Esophagus squamous epithelium (tissue), 4 donors: ENCODE measurements around the gene TBC1D3B.

ENCODE experiments used
- CTCF ChIP-seq, 6 experiments: fragments of 450-650 bp in 4 of 6; fragments of 200-600 bp in 2 of 6; sonication (generic) in 2 of 6; IDR thresholded peaks; one replicate each; pipeline ENCODE4 v1.5.1; 2016 to 2019; ENCODE audit warnings: antibody characterized with exemption in 6 of 6, mild to moderate bottlenecking in 4 of 6, moderate library complexity in 4 of 6
- POLR2A ChIP-seq, 4 donors: fragments of 450-650 bp; IDR thresholded peaks; one replicate each; pipeline ENCODE4 v1.6.1; 2017; ENCODE audit warnings: antibody characterized with exemption in 4 of 4, mild to moderate bottlenecking in 4 of 4, moderate library complexity in 3 of 4

GRCh38 chr17:36212272-36212605 lies 35.8 kb upstream of the TBC1D3B start:
- TF ChIP-seq CTCF (IDR thresholded peaks at IDR 0.05) (no peak), POLR2A (IDR thresholded peaks at IDR 0.05) (no peak)
